HUDEP-2 (cell line): ENCODE measurements around the gene ZAP70.
"Not testable (repeated sequence)": the region's sequence is repeated elsewhere in the genome, so short reads cannot be mapped to it uniquely, and the experiment has no call there.

Source experiments
- DNase-seq, 76 experiments: peaks; one replicate each; lab custom pipeline; 2025; ENCODE audit not compliant: unreplicated experiment in 76 of 76; lab: John Stamatoyannopoulos, UW

Gene ZAP70

DNA sequence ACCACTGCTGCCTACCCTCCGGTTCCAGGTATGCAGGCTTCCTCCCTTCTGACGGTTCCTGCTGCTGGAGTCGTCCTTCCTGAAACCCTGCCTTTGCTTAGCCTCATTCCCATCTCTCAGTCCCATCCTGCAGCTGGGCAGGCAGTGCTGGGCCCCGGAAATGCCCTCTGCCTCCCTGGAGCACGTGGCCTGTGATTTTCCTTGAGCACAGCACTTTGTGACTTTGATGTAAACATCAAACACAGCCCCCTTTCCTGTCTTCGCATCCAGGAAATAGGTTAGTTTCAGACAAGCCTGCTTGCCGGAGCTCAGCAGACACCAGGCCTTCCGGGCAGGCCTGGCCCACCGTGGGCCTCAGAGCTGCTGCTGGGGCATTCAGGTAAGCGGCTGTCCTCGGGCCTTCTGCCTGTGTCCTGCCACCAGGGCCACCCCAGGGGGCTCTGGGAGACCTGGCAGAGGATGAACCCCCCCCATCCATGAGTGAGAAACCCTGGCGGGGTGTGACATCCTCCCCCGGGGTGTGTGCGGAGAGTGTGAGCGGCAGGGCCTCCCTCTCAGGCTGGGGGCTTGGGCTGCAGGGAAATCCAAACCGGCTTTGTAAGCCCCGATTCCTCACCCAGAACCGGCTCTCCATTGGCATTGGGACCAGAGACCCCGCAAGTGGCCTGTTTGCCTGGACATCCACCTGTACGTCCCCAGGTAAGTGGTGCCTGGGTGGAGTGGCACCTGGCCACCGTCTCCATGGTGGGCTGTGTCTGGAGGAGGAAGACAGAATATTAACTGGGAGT is at the start of gene ZAP70:
TSS of gene ZAP70 (plus strand) at position 281 of the 788 bp plus-strand sequence. CDS start 10,461 bp downstream, outside the sequence.
- no peak for DNase-seq

DNA sequence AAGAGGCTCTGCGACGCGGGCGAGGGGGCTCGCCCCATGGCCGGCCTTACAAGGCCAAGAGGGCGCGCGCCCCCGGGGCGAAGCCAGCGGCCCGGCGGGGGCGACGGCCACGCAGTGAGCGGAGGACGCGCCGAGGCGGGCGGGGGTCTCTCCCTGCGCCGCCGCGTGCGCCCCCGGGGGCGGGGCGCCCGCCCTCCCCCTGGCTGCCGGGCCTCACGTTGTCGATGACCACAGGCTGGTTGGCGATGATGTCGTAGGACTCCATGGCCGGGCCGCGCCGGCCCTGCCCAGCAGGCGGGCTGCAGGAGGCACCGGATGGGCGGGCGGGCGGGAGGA is 49.8 kb upstream of the ZAP70 start:
- no peak for DNase-seq

- DNase-seq = peak in 75 of 76 experiments; percentile 65 to 98 (median 95)
Measured at GRCh38 chr2:97663962-97664635, 49.3 kb upstream of the ZAP70 start, which contains the start of gene ACTR1B. Gene ACTR1B, minus strand, starts transcription at chr2:97664044. Its CDS starts 154 bp downstream, at chr2:97663890.

DNA sequence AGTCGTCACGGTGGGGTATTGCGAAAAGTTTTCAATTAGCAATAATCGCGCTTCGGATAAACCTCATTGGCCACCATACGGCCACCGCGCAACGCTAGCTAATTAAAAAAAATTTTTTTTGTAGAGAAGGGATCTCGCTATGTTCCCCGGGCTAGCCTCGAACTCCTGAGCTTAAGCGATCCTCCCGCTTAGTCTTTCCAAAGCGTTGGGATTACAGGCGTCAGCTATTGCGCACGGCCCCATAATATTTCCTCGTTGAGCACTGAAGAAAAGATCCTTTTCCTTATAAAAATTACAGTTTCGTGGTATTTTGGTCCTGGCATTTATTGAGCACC is 48.8 kb upstream of the ZAP70 start:
- peak in 27 of 76 experiments; percentile 13 to 67 (median 45) for DNase-seq

- DNase-seq = no peak
Measured at GRCh38 chr2:97669448-97669847, 43.9 kb upstream of the ZAP70 start, which contains the start of gene C2orf92. Gene C2orf92, plus strand, starts transcription at chr2:97669713. Its CDS starts 76 bp downstream, at chr2:97669789.

DNA sequence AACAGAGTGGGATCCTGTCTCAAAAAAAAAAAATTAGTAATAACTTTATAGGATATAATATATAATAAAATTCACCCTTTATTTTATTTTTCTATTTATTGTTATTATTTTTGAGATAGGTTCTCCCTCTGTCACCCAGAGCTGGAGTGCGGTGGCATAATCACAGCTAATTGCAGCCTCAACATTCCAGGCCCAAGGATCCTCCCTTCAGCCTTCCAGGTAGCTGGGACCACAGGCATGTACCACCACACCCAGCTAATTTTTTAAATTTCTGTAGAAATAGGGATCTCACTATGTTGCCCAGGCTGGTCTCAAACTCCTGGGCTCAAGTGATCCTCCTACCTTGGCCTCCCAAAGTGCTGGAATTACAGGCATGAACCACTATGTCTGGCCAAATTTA is 42.9 kb upstream of the ZAP70 start:
- DNase-seq = no peak

GRCh38 chr2:97671526-97671925 is 41.9 kb upstream of the ZAP70 start:
- DNase-seq = no peak

DNA sequence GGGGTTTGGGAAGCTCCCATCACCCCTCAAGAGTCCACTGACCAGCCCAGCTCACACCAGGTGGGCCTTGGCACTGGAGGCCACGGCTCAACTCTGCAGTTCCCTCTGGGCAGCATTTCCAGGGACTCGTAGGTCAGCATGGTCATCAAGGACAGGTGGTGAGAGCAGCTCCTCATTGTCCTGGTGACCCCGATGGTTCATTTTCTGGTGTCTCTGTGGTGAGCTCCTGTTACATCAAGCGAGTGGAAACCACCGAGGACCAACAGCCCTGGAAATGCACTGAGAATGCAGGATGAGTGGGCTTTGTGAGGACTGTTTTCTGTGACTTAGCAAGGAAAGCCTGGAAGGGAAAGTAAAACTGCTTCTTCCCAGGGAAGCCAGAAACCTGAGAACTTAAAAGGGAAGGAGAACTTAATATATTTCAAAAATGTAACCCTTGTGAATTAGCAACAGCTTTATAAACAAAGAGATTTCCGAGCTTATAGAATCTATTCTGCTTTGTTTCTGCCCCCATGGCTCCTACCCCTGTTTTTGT is 40.7 kb upstream of the ZAP70 start:
- not testable (repeated sequence) for DNase-seq

GRCh38 chr2:97673182-97673914 is 40.0 kb upstream of the ZAP70 start:
- DNase-seq = peak in 1 of 76 experiments; percentile 6

- DNase-seq = no peak
Measured at GRCh38 chr2:97673915-97674283, 39.5 kb upstream of the ZAP70 start.

GRCh38 chr2:97675430-97676113 is 37.8 kb upstream of the ZAP70 start:
- DNase-seq = no peak

DNA sequence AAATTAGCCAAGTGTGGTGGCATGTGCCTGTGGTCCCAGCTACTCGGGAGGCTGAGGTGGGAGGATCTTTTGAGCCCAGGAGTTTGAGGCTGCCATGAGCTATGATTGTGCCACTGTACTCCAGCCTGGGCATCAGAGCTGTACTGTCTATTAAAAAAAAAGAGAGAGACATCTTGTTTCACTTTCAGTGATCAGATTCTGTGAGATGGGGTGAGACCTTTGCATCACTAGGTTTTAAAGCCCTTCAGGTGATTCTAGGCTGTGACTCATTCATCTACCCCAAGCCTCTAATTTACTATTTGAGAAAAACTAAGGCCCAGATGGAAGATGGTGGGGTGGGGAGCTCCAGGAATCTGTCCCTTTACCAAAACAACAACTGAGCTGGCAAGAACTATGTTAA is 36.8 kb upstream of the ZAP70 start:
- no peak for DNase-seq

- DNase-seq = no peak
Measured at GRCh38 chr2:97677480-97677879, 35.9 kb upstream of the ZAP70 start.

DNA sequence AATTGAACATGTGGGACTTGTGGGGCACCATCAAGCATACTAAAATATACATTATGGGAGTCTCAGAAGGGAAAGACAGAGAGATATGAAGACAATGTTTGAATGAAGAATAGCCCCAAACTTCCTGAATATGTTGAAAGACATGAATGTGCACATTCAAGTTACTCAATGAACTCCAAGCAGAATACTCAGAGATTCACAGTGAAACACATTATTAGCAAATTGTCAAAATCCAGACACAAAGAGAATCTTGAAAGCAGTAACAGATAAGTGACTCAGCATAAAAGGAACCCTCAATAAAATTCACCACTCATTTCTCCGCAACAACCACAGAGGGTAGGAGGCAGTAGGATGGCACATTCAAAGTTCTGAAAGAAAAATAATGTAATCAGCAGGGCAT is 35.1 kb upstream of the ZAP70 start:
- no peak for DNase-seq

GRCh38 chr2:97687235-97687634 is 26.1 kb upstream of the ZAP70 start:
- DNase-seq = not testable (repeated sequence)

DNA sequence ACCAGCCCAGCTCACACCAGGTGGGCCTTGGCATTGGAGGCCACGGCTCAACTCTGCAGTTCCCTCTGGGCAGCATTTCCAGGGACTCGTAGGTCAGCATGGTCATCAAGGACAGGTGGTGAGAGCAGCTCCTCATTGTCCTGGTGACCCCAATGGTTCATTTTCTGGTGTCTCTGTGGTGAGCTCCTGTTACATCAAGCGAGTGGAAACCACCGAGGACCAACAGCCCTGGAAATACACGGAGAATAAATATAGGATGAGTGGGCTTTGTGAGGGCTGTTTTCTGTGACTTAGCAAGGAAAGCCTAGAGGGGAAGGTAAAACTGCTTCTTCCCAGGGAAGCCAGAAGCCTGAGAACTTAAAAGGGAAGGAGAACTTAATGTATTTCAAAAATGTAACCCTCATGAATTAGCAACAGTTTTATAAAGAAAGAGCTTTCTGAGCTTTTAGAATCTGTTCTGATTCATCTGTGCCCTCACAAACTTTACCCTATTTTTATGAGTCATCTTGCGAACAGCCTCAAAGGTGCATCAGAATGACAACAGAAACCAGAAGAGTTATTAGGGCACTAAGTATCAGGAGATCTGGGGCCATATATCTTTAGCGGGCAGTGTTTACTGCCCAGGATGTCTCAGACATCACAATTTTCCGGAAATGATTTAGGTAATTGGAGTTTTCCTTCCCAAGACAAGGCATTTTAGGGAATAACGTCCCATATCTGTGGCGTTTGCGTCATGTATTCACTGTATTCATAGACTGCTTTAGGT is 25.1 kb upstream of the ZAP70 start:
- DNase-seq = no peak

- DNase-seq = no peak
Measured at GRCh38 chr2:97691166-97691565, 22.2 kb upstream of the ZAP70 start.

DNA sequence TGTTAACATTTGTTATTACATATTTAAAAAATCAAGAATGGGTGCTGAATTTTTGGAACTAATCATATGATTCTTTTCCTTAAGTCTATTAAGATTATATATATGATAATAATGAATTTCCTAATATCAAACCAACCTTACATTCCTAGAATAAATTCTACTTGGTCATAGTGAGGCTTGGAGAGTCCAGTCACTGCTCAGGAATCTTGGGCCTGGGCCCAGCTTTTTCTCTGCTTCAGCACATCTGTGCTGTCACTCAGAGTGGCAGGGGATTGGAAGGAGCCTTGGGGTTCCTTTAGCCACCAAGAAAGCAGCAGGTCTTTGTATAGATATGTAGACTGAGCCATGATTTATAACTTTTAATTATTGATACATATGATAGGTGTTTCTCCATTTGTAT is 19.9 kb upstream of the ZAP70 start:
- DNase-seq = no peak

GRCh38 chr2:97695744-97696143 is 17.6 kb upstream of the ZAP70 start:
- DNase-seq = no peak
